SK-N-SH (cell line): Measurements from ENCODE around the gene CD276. TPM values are rescaled to one million over a fixed set of nuclear protein-coding genes. Genes with fewer than 3 reads are reported as not detected.

ENCODE experiments used
- CTCF ChIA-PET: fragments of 300-600, 350-600 bp; formaldehyde crosslinking; extraction: SDS; loops from one replicate; lab custom pipeline; 2021; lab: Yijun Ruan, JAX
- POLR2A ChIA-PET: fragments of 350-600 bp; sonication (Branson Sonifier 250); formaldehyde crosslinking; extraction: SDS; loops from one replicate; lab custom pipeline; 2020; ENCODE audit warnings: antibody characterized with exemption, inconsistent platforms; lab: Yijun Ruan, JAX
- DNase-seq: peaks from one replicate; pipeline ENCODE4 v3.0.0; 2012
- H2AFZ ChIP-seq: fragments of 200-600 bp; sonication (generic); 2 replicates; pipeline ENCODE4 v1.8.1; 2016; ENCODE audit warnings: antibody characterized with exemption, mild to moderate bottlenecking, low read depth
- H3F3A ChIP-seq: fragments of 200-600 bp; sonication (generic); replicated peaks from 2 replicates; pipeline ENCODE3; 2016; ENCODE audit warnings: antibody characterized with exemption, mild to moderate bottlenecking; ENCODE audit not compliant: insufficient read depth
- H3K27ac ChIP-seq, 2 experiments: fragments of 200-500 bp in 1 of 2; fragments of 200-600 bp in 1 of 2; sonication (Bioruptor generic) in 1 of 2; sonication (generic), shearing (Covaris generic) in 1 of 2; 2 replicates each; pipeline versions ENCODE4 v1.5.1 to v1.6.1; 2014 to 2016; ENCODE audit warnings: low read depth in 2 of 2, inconsistent platforms in 1 of 2, low read length in 1 of 2, mild to moderate bottlenecking in 1 of 2, mixed read lengths in 1 of 2
- H3K27me3 ChIP-seq: fragments of 200-600 bp; sonication (generic), shearing (Covaris generic); 2 replicates; pipeline ENCODE4 v1.6.1; 2016; ENCODE audit warnings: mixed run types; ENCODE audit not compliant: insufficient read depth
- H3K36me3 ChIP-seq, 2 experiments: fragments of 200-500 bp in 1 of 2; fragments of 200-600 bp in 1 of 2; sonication (Bioruptor generic) in 1 of 2; sonication (generic) in 1 of 2; replicated peaks in 1 of 2; 2 replicates each; pipeline versions ENCODE3 to v1.5.1; 2014 to 2016; ENCODE audit warnings: low read length in 1 of 2, mild to moderate bottlenecking in 1 of 2; ENCODE audit not compliant: insufficient read depth in 2 of 2, control insufficient read depth in 1 of 2
- H3K4me1 ChIP-seq, 2 experiments: fragments of 200-500 bp in 1 of 2; fragments of 200-600 bp in 1 of 2; sonication (Bioruptor generic) in 1 of 2; sonication (generic), shearing (Covaris generic) in 1 of 2; 2 replicates each; pipeline versions ENCODE4 v1.5.1 to v1.6.1; 2014 to 2016; ENCODE audit warnings: low read depth in 1 of 2, low read length in 1 of 2, mixed run types in 1 of 2; ENCODE audit not compliant: insufficient read depth in 2 of 2, control insufficient read depth in 1 of 2
- H3K4me2 ChIP-seq: fragments of 200-600 bp; sonication (generic), shearing (Covaris generic); 2 replicates; pipeline ENCODE4 v1.6.1; 2017; ENCODE audit warnings: mixed run types
- H3K4me3 ChIP-seq, 2 experiments: fragments of 200-500 bp in 1 of 2; fragments of 200-600 bp in 1 of 2; sonication (Bioruptor generic) in 1 of 2; sonication (generic), shearing (Covaris generic) in 1 of 2; 2 replicates each; pipeline versions ENCODE4 v1.5.1 to v1.8.1; 2014 to 2016; ENCODE audit warnings: low read depth in 2 of 2, inconsistent platforms in 1 of 2, low read length in 1 of 2, mild to moderate bottlenecking in 1 of 2, mixed read lengths in 1 of 2, moderate library complexity in 1 of 2
- H3K79me2 ChIP-seq: fragments of 200-600 bp; sonication (generic); 2 replicates; pipeline ENCODE4 v1.8.1; 2017; ENCODE audit warnings: mild to moderate bottlenecking; ENCODE audit not compliant: insufficient read depth
- H3K9ac ChIP-seq: fragments of 200-600 bp; sonication (generic); 2 replicates; pipeline ENCODE4 v1.6.1; 2017; ENCODE audit warnings: mixed run types
- H3K9me2 ChIP-seq: fragments of 200-600 bp; sonication (generic); 2 replicates; pipeline ENCODE4 v1.6.1; 2017; ENCODE audit warnings: mixed run types
- H3K9me3 ChIP-seq: fragments of 200-600 bp; sonication (generic); 2 replicates; pipeline ENCODE4 v1.6.1; 2017; ENCODE audit warnings: mixed run types, mild to moderate bottlenecking, moderate library complexity
- H4K20me1 ChIP-seq: fragments of 200-600 bp; sonication (generic); 2 replicates; pipeline ENCODE4 v1.6.1; 2017; ENCODE audit warnings: mild to moderate bottlenecking, mixed run types; ENCODE audit not compliant: insufficient read depth
- CHD2 ChIP-seq: fragments of 150-350 bp; IDR thresholded peaks from 2 replicates; pipeline ENCODE4 v1.6.1; 2018; ENCODE audit warnings: low read length; ENCODE audit not compliant: partially characterized antibody
- CTCF ChIP-seq: fragments of 200-600 bp; sonication (generic); IDR thresholded peaks from 2 replicates; pipeline ENCODE4 v1.6.1; 2017; ENCODE audit warnings: antibody characterized with exemption, mild to moderate bottlenecking, moderate library complexity
- ELF1 ChIP-seq: IDR thresholded peaks from 2 replicates; pipeline ENCODE4 v1.4.0; 2012
- EP300 ChIP-seq, 2 experiments: IDR thresholded peaks; 2 replicates each; pipeline versions ENCODE4 v1.4.0 to v1.6.1; 2012; ENCODE audit warnings: borderline replicate concordance in 1 of 2, low read depth in 1 of 2, low read length in 1 of 2
- FOXJ3 ChIP-seq: sonication (generic); formaldehyde crosslinking; IDR thresholded peaks from 2 replicates; pipeline ENCODE4 v1.5.1; 2020; ENCODE audit warnings: mild to moderate bottlenecking, missing genetic modification reagents
- IRF3 ChIP-seq: fragments of 150-350 bp; IDR thresholded peaks from 2 replicates; pipeline ENCODE4 v1.6.1; 2016; ENCODE audit warnings: mild to moderate bottlenecking, low read depth, low read length
- MXI1 ChIP-seq: IDR thresholded peaks from 2 replicates; pipeline ENCODE4 v1.6.1; 2012; ENCODE audit warnings: mild to moderate bottlenecking, low read depth, low read length, improper control_type of control experiment
- NFIC ChIP-seq: IDR thresholded peaks from 2 replicates; pipeline ENCODE4 v1.4.0; 2012; ENCODE audit warnings: borderline replicate concordance
- NRF1 ChIP-seq: IDR thresholded peaks from 2 replicates; pipeline ENCODE4 v1.6.1; 2012; ENCODE audit warnings: low read depth, mild to moderate bottlenecking, low read length
- PBX3 ChIP-seq: IDR thresholded peaks from 2 replicates; pipeline ENCODE4; 2012
- POLR2AphosphoS5 ChIP-seq: IDR thresholded peaks from 2 replicates; pipeline ENCODE4 v1.6.1; 2012; ENCODE audit warnings: low read depth, low read length
- RCOR1 ChIP-seq: fragments of 150-350 bp; IDR thresholded peaks from 2 replicates; pipeline ENCODE4 v1.6.1; 2017; ENCODE audit warnings: antibody characterized with exemption, low read length
- RFX5 ChIP-seq: IDR thresholded peaks from 2 replicates; pipeline ENCODE4 v1.6.1; 2012; ENCODE audit warnings: mild to moderate bottlenecking, improper control_type of control experiment, low read length
- USF2 ChIP-seq: fragments of 150-350 bp; IDR thresholded peaks from 2 replicates; pipeline ENCODE4 v1.6.1; 2017; ENCODE audit warnings: antibody characterized with exemption, low read length, low read depth, borderline replicate concordance
- YY1 ChIP-seq: IDR thresholded peaks from 2 replicates; pipeline ENCODE4 v1.4.0; 2012; ENCODE audit warnings: low read depth, mild to moderate bottlenecking
- ZBTB33 ChIP-seq: IDR thresholded peaks from 2 replicates; pipeline ENCODE4 v1.4.0; 2012; ENCODE audit warnings: low read depth, borderline replicate concordance
- WGBS: methylation state at CpG from one replicate; pipeline ENCODE4 v1.1.6; 2017; ENCODE audit warnings: low lambda C conversion rate; 5-methylcytosine and 5-hydroxymethylcytosine counted together
- polyA plus RNA-seq, 3 experiments: library from polyadenylated mRNA; depleted of rRNA; stranded (reverse); fragments of >200 nt; gene quantifications; 2 replicates each; pipeline ENCODE4 v1.2.3, GENCODE V29; 2012

Gene CD276
- polyA plus RNA-seq, 1 of the 3 experiments (the other 2 are of a cell fraction): 86.2 TPM

GRCh38 chr15:73723191-73723590 is 39.0 kb downstream of the CD276 start:
- H4K20me1 ChIP-seq: no peaks in the 10 kb centered on the region
- no peak overlapping the region for H3K9ac ChIP-seq
- peaks cover 0 to 3% of the 10 kb centered on the region in 2 experiments; a peak in 1 of 4 replicates for H3K4me1 ChIP-seq
- 41% methylated on average over 4 of the region's 4 CpGs for WGBS
- H3K4me3 ChIP-seq: no peak overlapping the region
- no peaks in the 10 kb centered on the region for H3F3A ChIP-seq
- POLR2A ChIA-PET: no interaction called here
- no peak for DNase-seq
- H2AFZ ChIP-seq: no peak overlapping the region
- CTCF ChIA-PET: interaction anchor here (1.1 to 7.6 kb wide), 2 partner anchors 19 to 23 kb away, joined by 4 to 46 read pairs; no protein-coding TSS in a partner anchor
- H3K9me3 ChIP-seq: no peaks in the 10 kb centered on the region
- TF ChIP-seq FOXJ3 (CRISPR knock-in tag): no peak
- no peaks in the 10 kb centered on the region for H3K9me2 ChIP-seq
- no peaks in the 10 kb centered on the region for H3K36me3 ChIP-seq
- H3K27me3 ChIP-seq: no peaks in the 10 kb centered on the region
- H3K79me2 ChIP-seq: no peaks in the 10 kb centered on the region
- no peak overlapping the region for H3K27ac ChIP-seq
- no peak overlapping the region for H3K4me2 ChIP-seq

- H3K9me3 ChIP-seq: no peaks in the 10 kb centered on the region
- H3K4me1 ChIP-seq: peaks cover 0 to 3% of the 10 kb centered on the region in 2 experiments; a peak in 1 of 4 replicates
- H3K36me3 ChIP-seq: no peaks in the 10 kb centered on the region
- H3K4me2 ChIP-seq: no peak overlapping the region
- no peak overlapping the region for H2AFZ ChIP-seq
- H3K4me3 ChIP-seq: no peak overlapping the region
- no peak for DNase-seq
- no peaks in the 10 kb centered on the region for H3K9me2 ChIP-seq
- H4K20me1 ChIP-seq: no peaks in the 10 kb centered on the region
- TF ChIP-seq CTCF (no peak), IRF3 (no peak), RCOR1 (no peak), POLR2AphosphoS5 (no peak), NRF1 (no peak), YY1 (no peak), RFX5 (no peak), NFIC (no peak), ELF1 (no peak), CHD2 (no peak), PBX3 (no peak), USF2 (no peak), EP300 (IDR thresholded peaks at IDR 0.05; ENCODE audit: borderline replicate concordance in 1 of 2, low read depth in 1 of 2, low read length in 1 of 2) (no peak), FOXJ3 (CRISPR knock-in tag) (no peak), ZBTB33 (no peak), MXI1 (no peak)
- 61% methylated on average over 3 of the region's 3 CpGs for WGBS
- H3K27ac ChIP-seq: no peak overlapping the region
- CTCF ChIA-PET: interaction anchor here (7.6 kb wide), 1 partner anchor 20 kb away, joined by 46 read pairs; no protein-coding TSS in a partner anchor
- no peak overlapping the region for H3K9ac ChIP-seq
- POLR2A ChIA-PET: no interaction called here
- H3K27me3 ChIP-seq: no peaks in the 10 kb centered on the region
- H3F3A ChIP-seq: no peaks in the 10 kb centered on the region
- H3K79me2 ChIP-seq: no peaks in the 10 kb centered on the region
Observed at GRCh38 chr15:73724212-73724611, 40.0 kb downstream of the CD276 start.
